Neural progenitor cell (in vitro differentiated cells): ENCODE data around the gene PCGF6. TPM values are rescaled to one million over a fixed set of nuclear protein-coding genes. Genes with fewer than 3 reads are reported as not detected.
A peak's percentile ranks its signal among the peaks of the same experiment; 100 is the strongest.

Source experiments
- DNase-seq: peaks from one replicate; pipeline ENCODE4 v3.0.0-alpha.2; 2016; ENCODE audit warnings: low spot score
- H2AFZ ChIP-seq: fragments of 200-600 bp; sonication (generic); replicated peaks from 2 replicates; pipeline ENCODE4 v1.6.1; 2016; ENCODE audit warnings: antibody characterized with exemption
- H3F3A ChIP-seq: fragments of 200-600 bp; sonication (generic); 2 replicates; pipeline ENCODE4 v1.6.1; 2016; ENCODE audit warnings: antibody characterized with exemption, low read depth
- H3K27ac ChIP-seq: fragments of 200-600 bp; sonication (generic); 2 replicates; pipeline ENCODE4 v1.5.1; 2016; ENCODE audit warnings: mild to moderate bottlenecking
- H3K27me3 ChIP-seq: fragments of 200-600 bp; sonication (generic); 2 replicates; pipeline ENCODE4 v1.6.1; 2016; ENCODE audit warnings: mild to moderate bottlenecking, moderate library complexity
- H3K36me3 ChIP-seq: fragments of 200-600 bp; sonication (generic); 2 replicates; pipeline ENCODE4 v1.5.1; 2016
- H3K4me1 ChIP-seq: fragments of 200-600 bp; sonication (generic); 2 replicates; pipeline ENCODE4 v1.6.1; 2016; ENCODE audit warnings: mixed run types
- H3K4me2 ChIP-seq: fragments of 200-600 bp; sonication (generic); 2 replicates; pipeline ENCODE4 v1.6.1; 2016
- H3K4me3 ChIP-seq: fragments of 200-600 bp; sonication (generic); 2 replicates; pipeline ENCODE4 v1.5.1; 2016
- H3K79me2 ChIP-seq: fragments of 200-600 bp; sonication (generic); 2 replicates; pipeline ENCODE4 v1.6.1; 2016; ENCODE audit warnings: low read depth
- H3K9ac ChIP-seq: fragments of 200-600 bp; sonication (generic); 2 replicates; pipeline ENCODE4 v1.6.1; 2016
- H3K9me3 ChIP-seq: fragments of 200-600 bp; sonication (generic); 2 replicates; pipeline ENCODE4 v1.5.1; 2016; ENCODE audit warnings: low read depth
- H4K20me1 ChIP-seq: fragments of 200-600 bp; sonication (generic); 2 replicates; pipeline ENCODE4 v1.6.1; 2016; ENCODE audit warnings: low read depth
- H3K27ac Mint-ChIP-seq: 3 replicates; pipeline ENCODE4 v1.8.0; 2021; ENCODE audit warnings: mixed read lengths
- H3K27me3 Mint-ChIP-seq: 2 replicates; pipeline ENCODE4 v1.8.0; 2022; ENCODE audit warnings: low read depth, mild to moderate bottlenecking, inconsistent platforms, moderate library complexity, mixed read lengths; ENCODE audit not compliant: insufficient read depth
- H3K36me3 Mint-ChIP-seq: 3 replicates; pipeline ENCODE4 v1.8.0; 2021; ENCODE audit warnings: mixed read lengths
- H3K4me1 Mint-ChIP-seq: 3 replicates; pipeline ENCODE4 v1.8.0; 2021; ENCODE audit warnings: mixed read lengths
- H3K4me3 Mint-ChIP-seq: 3 replicates; pipeline ENCODE4 v1.8.0; 2021; ENCODE audit warnings: mild to moderate bottlenecking, moderate library complexity, mixed read lengths
- H3K9me3 Mint-ChIP-seq: 3 replicates; pipeline ENCODE4 v1.8.0; 2020; ENCODE audit warnings: mixed read lengths
- EZH2 ChIP-seq: fragments of 200-600 bp; sonication (generic); IDR thresholded peaks from 2 replicates; pipeline ENCODE4 v1.6.1; 2017; ENCODE audit warnings: antibody characterized with exemption, mild to moderate bottlenecking, moderate library complexity
- EZH2phosphoT487 ChIP-seq: fragments of 200-600 bp; sonication (generic); IDR thresholded peaks from 2 replicates; pipeline ENCODE4 v1.6.1; 2017; ENCODE audit warnings: antibody characterized with exemption
- total RNA-seq: library from RNA; depleted of rRNA; stranded (reverse); fragments of >200 nt; gene quantifications from 2 replicates; pipeline ENCODE4 v1.2.3, GENCODE V29; 2015; ENCODE audit warnings: low replicate concordance
- TF ChIP-seq, protein P1 (sequence below): fragments of 200-600 bp; sonication (generic); IDR thresholded peaks from 2 replicates; pipeline ENCODE4 v1.5.1; 2017; ENCODE audit warnings: antibody characterized with exemption, mild to moderate bottlenecking

Gene PCGF6
- total RNA-seq, 1 donor from 2014 or later = 28.8 TPM

DNA sequence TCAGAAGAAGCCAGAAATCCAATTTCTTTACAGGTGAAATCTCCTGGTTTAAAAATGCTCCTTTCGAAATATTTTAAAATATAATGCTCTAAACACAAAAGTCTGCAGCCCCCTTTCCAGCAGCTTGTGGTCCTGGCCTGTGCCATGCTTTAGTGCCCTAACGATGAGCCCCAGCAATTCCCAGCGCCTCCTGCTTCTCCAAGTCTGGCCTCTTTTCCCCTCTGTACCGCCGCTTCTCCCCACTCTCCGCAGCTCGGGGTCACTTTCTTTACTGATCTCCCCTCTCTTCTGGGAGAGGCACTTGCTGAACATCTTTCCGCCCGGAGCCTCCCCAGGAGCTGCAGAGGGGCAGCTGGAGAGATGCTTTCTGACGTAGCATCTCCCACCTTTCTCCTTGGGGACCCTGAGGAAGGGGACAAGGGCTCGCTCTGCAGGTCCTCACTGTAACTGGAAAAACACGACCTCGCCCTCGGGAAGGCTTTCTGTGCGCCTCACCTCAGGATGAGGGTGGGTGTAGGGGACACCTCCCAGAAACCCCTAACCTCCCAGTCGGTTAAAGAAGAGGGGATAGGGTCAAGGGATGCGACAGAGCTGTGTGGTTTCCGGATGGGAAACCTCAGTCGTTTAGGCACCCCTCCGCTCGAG lies 74.6 kb downstream of the PCGF6 start:
- H4K20me1 ChIP-seq = peaks cover 46% of the 10 kb centered on the region
- Mint-ChIP-seq H3K4me3 (peak overlapping the region; percentile 85), H3K9me3 (no peaks in the 10 kb centered on the region), H3K27me3 (peaks cover 28% of the 10 kb centered on the region), H3K36me3 (no peaks in the 10 kb centered on the region), H3K27ac (no peak overlapping the region), H3K4me1 (peaks cover 17% of the 10 kb centered on the region)
- no peaks in the 10 kb centered on the region for H3K36me3 ChIP-seq
- TF ChIP-seq EZH2phosphoT487 = no peak
- H3K9me3 ChIP-seq = no peaks in the 10 kb centered on the region
- no peak overlapping the region for H3K27ac ChIP-seq
- H3K79me2 ChIP-seq = no peaks in the 10 kb centered on the region
- peaks cover 73% of the 10 kb centered on the region for H3K27me3 ChIP-seq
- peak overlapping the region; percentile 76 for H3K4me2 ChIP-seq
- peak overlapping the region; percentile 54 for H3K4me3 ChIP-seq
- peak overlapping the region; percentile 84 for H2AFZ ChIP-seq
- DNase-seq = peak; percentile 9
- H3K4me1 ChIP-seq = peaks cover 23% of the 10 kb centered on the region
- no peak overlapping the region for H3K9ac ChIP-seq
- peaks cover 38% of the 10 kb centered on the region for H3F3A ChIP-seq

DNA sequence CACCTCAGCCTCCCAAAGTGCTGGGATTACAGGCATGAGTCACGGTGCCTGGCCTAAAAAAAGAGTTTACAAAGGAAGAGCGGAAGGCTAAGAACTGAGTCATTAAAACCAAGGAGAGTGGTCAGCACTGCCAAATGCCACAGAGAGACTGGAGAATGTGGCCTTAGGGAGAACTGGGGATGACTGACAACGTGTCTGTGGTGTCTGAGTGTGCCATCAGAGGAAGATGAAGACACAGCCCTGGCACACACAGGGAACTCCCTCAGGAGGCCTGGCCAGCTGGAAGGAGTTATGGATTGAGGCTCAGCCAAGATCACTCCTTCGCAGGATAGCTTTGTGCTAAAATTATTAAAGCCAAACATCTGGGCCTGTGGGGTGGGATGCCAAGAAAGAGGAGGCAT lies 77.9 kb downstream of the PCGF6 start:
- H3K9ac ChIP-seq = no peak overlapping the region
- no peak for TF ChIP-seq EZH2
- TF ChIP-seq, protein P1, sequence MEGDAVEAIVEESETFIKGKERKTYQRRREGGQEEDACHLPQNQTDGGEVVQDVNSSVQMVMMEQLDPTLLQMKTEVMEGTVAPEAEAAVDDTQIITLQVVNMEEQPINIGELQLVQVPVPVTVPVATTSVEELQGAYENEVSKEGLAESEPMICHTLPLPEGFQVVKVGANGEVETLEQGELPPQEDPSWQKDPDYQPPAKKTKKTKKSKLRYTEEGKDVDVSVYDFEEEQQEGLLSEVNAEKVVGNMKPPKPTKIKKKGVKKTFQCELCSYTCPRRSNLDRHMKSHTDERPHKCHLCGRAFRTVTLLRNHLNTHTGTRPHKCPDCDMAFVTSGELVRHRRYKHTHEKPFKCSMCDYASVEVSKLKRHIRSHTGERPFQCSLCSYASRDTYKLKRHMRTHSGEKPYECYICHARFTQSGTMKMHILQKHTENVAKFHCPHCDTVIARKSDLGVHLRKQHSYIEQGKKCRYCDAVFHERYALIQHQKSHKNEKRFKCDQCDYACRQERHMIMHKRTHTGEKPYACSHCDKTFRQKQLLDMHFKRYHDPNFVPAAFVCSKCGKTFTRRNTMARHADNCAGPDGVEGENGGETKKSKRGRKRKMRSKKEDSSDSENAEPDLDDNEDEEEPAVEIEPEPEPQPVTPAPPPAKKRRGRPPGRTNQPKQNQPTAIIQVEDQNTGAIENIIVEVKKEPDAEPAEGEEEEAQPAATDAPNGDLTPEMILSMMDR = no peak
- no peak for TF ChIP-seq EZH2phosphoT487
- peaks cover 15% of the 10 kb centered on the region for H4K20me1 ChIP-seq
- no peaks in the 10 kb centered on the region for H3K9me3 Mint-ChIP-seq
- H3K36me3 Mint-ChIP-seq = no peaks in the 10 kb centered on the region
- no peaks in the 10 kb centered on the region for H3K36me3 ChIP-seq
- no peak overlapping the region for H3K27ac ChIP-seq
- peaks cover 8% of the 10 kb centered on the region for H3K4me1 Mint-ChIP-seq
- H3K4me3 ChIP-seq = no peak overlapping the region
- no peak overlapping the region for H3K4me2 ChIP-seq
- H3K27me3 ChIP-seq = peaks cover 49% of the 10 kb centered on the region
- no peaks in the 10 kb centered on the region for H3K9me3 ChIP-seq
- H3K27me3 Mint-ChIP-seq = peaks cover 18% of the 10 kb centered on the region
- no peak overlapping the region for H3K4me3 Mint-ChIP-seq
- no peaks in the 10 kb centered on the region for H3K79me2 ChIP-seq
- H3K4me1 ChIP-seq = peaks cover 10% of the 10 kb centered on the region
- H3F3A ChIP-seq = peaks cover 19% of the 10 kb centered on the region
- no peak overlapping the region for H3K27ac Mint-ChIP-seq
- no peak overlapping the region for H2AFZ ChIP-seq
- no peak for DNase-seq

DNA sequence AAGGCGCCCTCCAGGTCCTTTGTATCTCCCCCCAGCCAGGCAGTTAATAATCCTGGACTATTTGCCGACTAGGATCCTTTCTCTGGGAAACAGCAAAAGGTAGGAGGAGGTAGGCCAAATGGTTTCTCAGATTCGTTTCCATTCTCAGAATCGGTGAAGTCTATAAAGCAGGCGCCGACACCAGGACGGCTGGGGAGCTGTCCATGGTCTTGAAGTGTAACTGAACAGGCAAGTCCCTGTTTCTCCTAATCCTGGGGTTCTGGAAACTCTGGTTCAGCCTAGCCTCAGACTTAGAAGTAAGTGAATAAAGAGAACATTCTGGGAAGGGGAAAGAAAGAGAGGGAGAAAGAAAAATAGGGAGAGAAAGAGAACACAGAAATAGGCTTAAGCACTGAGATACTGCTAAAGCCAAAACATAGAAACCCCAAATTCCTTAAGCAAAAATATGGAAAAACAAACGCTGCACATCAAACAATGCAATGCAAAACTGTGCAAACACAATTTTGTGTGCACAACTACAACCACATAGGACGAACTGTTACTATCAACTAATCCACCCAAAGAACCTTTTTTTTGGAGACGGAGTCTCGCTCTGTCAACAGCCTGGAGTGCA lies 85.1 kb downstream of the PCGF6 start:
- DNase-seq = peak; percentile 89
- H3K27me3 ChIP-seq = peaks cover 15% of the 10 kb centered on the region
- no peaks in the 10 kb centered on the region for H3K9me3 ChIP-seq
- Mint-ChIP-seq H3K27me3 (peaks cover 4% of the 10 kb centered on the region), H3K27ac (no peak overlapping the region), H3K4me1 (no peaks in the 10 kb centered on the region), H3K9me3 (peaks cover 5% of the 10 kb centered on the region), H3K36me3 (no peaks in the 10 kb centered on the region), H3K4me3 (no peak overlapping the region)
- H2AFZ ChIP-seq = no peak overlapping the region
- peaks cover 6% of the 10 kb centered on the region for H3F3A ChIP-seq
- H3K36me3 ChIP-seq = no peaks in the 10 kb centered on the region
- no peak overlapping the region for H3K9ac ChIP-seq
- H3K4me1 ChIP-seq = no peaks in the 10 kb centered on the region
- no peaks in the 10 kb centered on the region for H3K79me2 ChIP-seq
- H3K4me2 ChIP-seq = no peak overlapping the region
- H3K27ac ChIP-seq = no peak overlapping the region
- no peak overlapping the region for H3K4me3 ChIP-seq
- TF ChIP-seq, protein P1 = no peak
- TF ChIP-seq EZH2phosphoT487 (no peak), EZH2 (no peak)
- H4K20me1 ChIP-seq = peaks cover 14% of the 10 kb centered on the region

DNA sequence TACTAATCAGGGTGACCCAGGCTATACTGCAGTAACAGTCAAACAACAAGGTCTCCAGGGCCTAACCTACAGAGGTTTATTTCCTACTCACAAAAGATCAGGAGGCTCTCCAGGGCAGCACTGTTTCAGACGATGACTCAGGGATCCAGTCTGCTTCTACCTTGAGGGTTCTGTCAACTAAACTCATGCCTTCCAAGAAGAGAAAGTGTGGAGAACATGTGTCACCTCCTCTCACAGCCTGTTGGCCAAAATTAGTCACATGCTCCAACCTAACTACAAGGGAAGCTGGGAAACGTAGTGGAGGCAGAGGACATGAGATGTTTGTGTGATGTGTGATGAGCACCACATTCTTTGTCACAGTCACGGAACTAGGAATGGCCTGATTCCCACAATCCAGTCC lies 88.7 kb downstream of the PCGF6 start:
- H3K9me3 Mint-ChIP-seq = peaks cover 27% of the 10 kb centered on the region
- no peak for DNase-seq
- no peak for TF ChIP-seq EZH2
- TF ChIP-seq, protein P1 = no peak
- no peak for TF ChIP-seq EZH2phosphoT487
- H3K4me1 ChIP-seq = no peaks in the 10 kb centered on the region
- H3K36me3 ChIP-seq = no peaks in the 10 kb centered on the region
- peaks cover 9% of the 10 kb centered on the region for H3K27me3 Mint-ChIP-seq
- no peak overlapping the region for H2AFZ ChIP-seq
- H3K4me2 ChIP-seq = no peak overlapping the region
- H3K4me3 Mint-ChIP-seq = no peak overlapping the region
- no peak overlapping the region for H3K27ac Mint-ChIP-seq
- no peak overlapping the region for H3K4me3 ChIP-seq
- H4K20me1 ChIP-seq = peaks cover 14% of the 10 kb centered on the region
- no peaks in the 10 kb centered on the region for H3K36me3 Mint-ChIP-seq
- no peaks in the 10 kb centered on the region for H3K4me1 Mint-ChIP-seq
- H3K79me2 ChIP-seq = no peaks in the 10 kb centered on the region
- peaks cover 2% of the 10 kb centered on the region for H3K27me3 ChIP-seq
- no peak overlapping the region for H3K9ac ChIP-seq
- H3K27ac ChIP-seq = no peak overlapping the region
- no peaks in the 10 kb centered on the region for H3K9me3 ChIP-seq
- H3F3A ChIP-seq = peaks cover 6% of the 10 kb centered on the region
